Caco-2 (cell line): ENCODE results near the gene PRKCQ. TPM values are rescaled to one million over a fixed set of nuclear protein-coding genes. Genes with fewer than 3 reads are reported as not detected.

Experiments
- BruUV-seq: library from RNA; stranded (reverse); fragments of 400-500 nt; replicated peaks from 2 replicates; lab custom pipeline; 2021; lab: Mats Ljungman, UMichigan
- CTCF ChIA-PET: fragments of 300-600 bp; sonication (Branson Sonifier 250); formaldehyde crosslinking; loops from one replicate; lab custom pipeline; 2022; ENCODE audit warnings: antibody characterized with exemption; lab: Charles Lee
- POLR2A ChIA-PET: fragments of 300-600 bp; sonication (Branson Sonifier 250); formaldehyde crosslinking; loops from one replicate; lab custom pipeline; 2022; ENCODE audit warnings: antibody characterized with exemption; lab: Charles Lee
- DNase-seq, 2 experiments: peaks; one replicate each; pipeline versions ENCODE4 v3.0.0 to v3.0.0-alpha.2; 2020 to 2022
- H3K27me3 ChIP-seq: replicated peaks from 2 replicates; pipeline ENCODE4 v1.6.0; 2011; ENCODE audit warnings: low read length; ENCODE audit not compliant: control insufficient read depth, insufficient read depth
- H3K36me3 ChIP-seq: 2 replicates; pipeline ENCODE4 v1.5.1; 2011; ENCODE audit warnings: low read length; ENCODE audit not compliant: control insufficient read depth, insufficient read depth
- H3K4me1 ChIP-seq: fragments of 250-450 bp; sonication (Bioruptor Pico); 2 replicates; pipeline ENCODE4 v1.5.1; 2020; ENCODE audit warnings: mild to moderate bottlenecking
- H3K4me3 ChIP-seq: 2 replicates; pipeline ENCODE4 v1.5.1; 2011; ENCODE audit warnings: low read depth, mild to moderate bottlenecking, control low read depth, low read length
- H3K9me3 ChIP-seq: fragments of 250-450 bp; sonication (Bioruptor Pico); 2 replicates; pipeline ENCODE4 v1.5.1; 2020; ENCODE audit warnings: mild to moderate bottlenecking, moderate library complexity
- H3K27ac Mint-ChIP-seq: one replicate; pipeline ENCODE4 v1.8.0; 2022; ENCODE audit warnings: mixed read lengths; ENCODE audit not compliant: unreplicated experiment
- H3K27me3 Mint-ChIP-seq: one replicate; pipeline ENCODE4 v1.8.0; 2022; ENCODE audit warnings: mixed read lengths; ENCODE audit not compliant: insufficient read depth, unreplicated experiment
- H3K36me3 Mint-ChIP-seq: one replicate; pipeline ENCODE4 v1.8.0; 2022; ENCODE audit warnings: mild to moderate bottlenecking, mixed read lengths; ENCODE audit not compliant: insufficient read depth, unreplicated experiment
- H3K4me1 Mint-ChIP-seq: one replicate; pipeline ENCODE4 v1.8.0; 2022; ENCODE audit warnings: low read depth, mixed read lengths; ENCODE audit not compliant: unreplicated experiment
- H3K4me3 Mint-ChIP-seq: one replicate; pipeline ENCODE4 v1.8.0; 2022; ENCODE audit warnings: mild to moderate bottlenecking, moderate library complexity, mixed read lengths; ENCODE audit not compliant: unreplicated experiment
- H3K9me3 Mint-ChIP-seq: one replicate; pipeline ENCODE4 v1.8.0; 2022; ENCODE audit warnings: mixed read lengths; ENCODE audit not compliant: unreplicated experiment
- intact Hi-C: fragments of 100-400 bp; cut with micrococcal nuclease; formaldehyde crosslinking; loops from one replicate; pipeline ENCODE4 v1.10.0; 2022; ENCODE audit not compliant: unreplicated experiment
- total RNA-seq: library from RNA; stranded (reverse); gene quantifications from 2 replicates; pipeline ENCODE4 v1.2.3, GENCODE V29; 2022
- TF ChIP-seq, protein P1 (sequence below), 2 experiments: fragments of 200-600 bp in 1 of 2; IDR thresholded peaks; 1 replicate in 1 of 2; 2 replicates in 1 of 2; pipeline versions ENCODE4 v1.5.1 to v1.8.0; 2011 to 2022; ENCODE audit warnings: antibody characterized with exemption in 1 of 2, control low read depth in 1 of 2, inconsistent platforms in 1 of 2, low read depth in 1 of 2, low read length in 1 of 2, mild to moderate bottlenecking in 1 of 2, moderate library complexity in 1 of 2; ENCODE audit not compliant: insufficient read depth in 1 of 2, severe bottlenecking in 1 of 2, unreplicated experiment in 1 of 2

PRKCQ gene
- total RNA-seq, 1 experiment from 2014 or later: 2.4 TPM

DNA sequence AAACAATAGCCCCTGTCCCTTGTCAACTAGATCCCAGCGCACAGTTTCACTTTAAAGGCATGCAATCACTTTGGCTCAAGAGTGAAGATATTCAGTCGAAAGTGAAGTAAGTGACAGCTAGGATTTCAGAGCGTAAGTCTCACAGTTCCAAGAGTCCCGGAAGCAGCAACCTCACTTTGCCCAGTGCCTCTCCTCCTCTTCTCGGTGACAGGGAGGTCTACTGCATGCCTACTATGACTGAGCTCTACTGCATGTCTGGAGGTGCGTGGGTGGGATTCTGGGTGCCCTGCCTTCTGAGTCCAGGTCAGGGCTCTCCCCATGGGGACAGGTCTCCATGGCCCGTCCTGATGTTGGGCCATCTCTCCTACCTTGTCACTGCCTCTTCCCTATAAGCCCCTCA is 17.0 kb downstream of the PRKCQ start:
- ChIA-PET POLR2A (no interaction called here), CTCF (no interaction called here)
- Mint-ChIP-seq H3K27me3 (peaks cover 7% of the 10 kb centered on the region), H3K4me1 (no peaks in the 10 kb centered on the region), H3K27ac (no peak overlapping the region), H3K9me3 (no peaks in the 10 kb centered on the region), H3K36me3 (no peaks in the 10 kb centered on the region), H3K4me3 (no peak overlapping the region)
- Histone ChIP-seq H3K27me3 (no peaks in the 10 kb centered on the region; the same call in 1 of the 2 replicates), H3K9me3 (no peaks in the 10 kb centered on the region), H3K4me1 (no peaks in the 10 kb centered on the region), H3K36me3 (no peaks in the 10 kb centered on the region), H3K4me3 (no peak overlapping the region)
- TF ChIP-seq, protein P1, sequence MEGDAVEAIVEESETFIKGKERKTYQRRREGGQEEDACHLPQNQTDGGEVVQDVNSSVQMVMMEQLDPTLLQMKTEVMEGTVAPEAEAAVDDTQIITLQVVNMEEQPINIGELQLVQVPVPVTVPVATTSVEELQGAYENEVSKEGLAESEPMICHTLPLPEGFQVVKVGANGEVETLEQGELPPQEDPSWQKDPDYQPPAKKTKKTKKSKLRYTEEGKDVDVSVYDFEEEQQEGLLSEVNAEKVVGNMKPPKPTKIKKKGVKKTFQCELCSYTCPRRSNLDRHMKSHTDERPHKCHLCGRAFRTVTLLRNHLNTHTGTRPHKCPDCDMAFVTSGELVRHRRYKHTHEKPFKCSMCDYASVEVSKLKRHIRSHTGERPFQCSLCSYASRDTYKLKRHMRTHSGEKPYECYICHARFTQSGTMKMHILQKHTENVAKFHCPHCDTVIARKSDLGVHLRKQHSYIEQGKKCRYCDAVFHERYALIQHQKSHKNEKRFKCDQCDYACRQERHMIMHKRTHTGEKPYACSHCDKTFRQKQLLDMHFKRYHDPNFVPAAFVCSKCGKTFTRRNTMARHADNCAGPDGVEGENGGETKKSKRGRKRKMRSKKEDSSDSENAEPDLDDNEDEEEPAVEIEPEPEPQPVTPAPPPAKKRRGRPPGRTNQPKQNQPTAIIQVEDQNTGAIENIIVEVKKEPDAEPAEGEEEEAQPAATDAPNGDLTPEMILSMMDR (IDR thresholded peaks at IDR 0.05; ENCODE audit: insufficient read depth in 1 of 2, low read depth in 1 of 2, low read length in 1 of 2, severe bottlenecking in 1 of 2, unreplicated experiment in 1 of 2): no peak
- no TSS peak for BruUV-seq
- intact Hi-C loops: no loop called here
- DNase-seq: no peak

GRCh38 chr10:6562221-6562620 is 17.9 kb downstream of the PRKCQ start:
- peaks cover 14% of the 10 kb centered on the region for H3K27me3 Mint-ChIP-seq
- H3K27ac Mint-ChIP-seq: no peak overlapping the region
- no peak for DNase-seq
- TF ChIP-seq, protein P1 (IDR thresholded peaks at IDR 0.05; ENCODE audit: insufficient read depth in 1 of 2, low read depth in 1 of 2, low read length in 1 of 2, severe bottlenecking in 1 of 2, unreplicated experiment in 1 of 2): no peak
- no peaks in the 10 kb centered on the region for H3K4me1 Mint-ChIP-seq
- ChIA-PET CTCF (no interaction called here), POLR2A (no interaction called here)
- Histone ChIP-seq H3K4me1 (no peaks in the 10 kb centered on the region), H3K27me3 (no peaks in the 10 kb centered on the region; the same call in 1 of the 2 replicates), H3K36me3 (no peaks in the 10 kb centered on the region), H3K9me3 (no peaks in the 10 kb centered on the region), H3K4me3 (no peak overlapping the region)
- no peak overlapping the region for H3K4me3 Mint-ChIP-seq
- H3K9me3 Mint-ChIP-seq: no peaks in the 10 kb centered on the region
- no peaks in the 10 kb centered on the region for H3K36me3 Mint-ChIP-seq
- intact Hi-C loops: no loop called here
- BruUV-seq: no TSS peak

DNA sequence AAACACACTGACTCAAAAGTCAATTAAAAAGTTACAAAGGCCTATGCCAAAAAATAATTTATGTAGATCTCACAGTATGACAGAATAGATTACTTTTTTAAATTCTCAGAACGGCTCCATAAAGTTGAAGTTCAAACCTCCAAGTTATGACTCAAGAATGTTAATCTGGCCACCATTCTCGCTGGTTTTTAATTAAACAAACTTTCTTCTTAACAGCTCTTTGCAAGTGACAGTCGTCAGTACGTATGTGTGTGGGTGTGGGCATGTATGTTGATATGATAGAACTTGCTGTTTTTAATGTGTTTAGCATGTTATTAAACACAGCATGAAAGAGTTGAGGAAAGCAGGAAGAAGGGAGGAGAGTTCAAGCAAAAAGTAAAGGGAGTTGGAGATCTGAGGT is 18.5 kb downstream of the PRKCQ start:
- CTCF ChIA-PET: interaction anchor here (0.6 kb wide), 1 partner anchor 86 kb away, joined by 4 read pairs; no protein-coding TSS in a partner anchor
- H3K4me3 ChIP-seq: no peak overlapping the region
- H3K9me3 ChIP-seq: no peaks in the 10 kb centered on the region
- BruUV-seq: no TSS peak
- no peaks in the 10 kb centered on the region for H3K27me3 ChIP-seq
- Mint-ChIP-seq H3K4me3 (no peak overlapping the region), H3K9me3 (no peaks in the 10 kb centered on the region), H3K27me3 (peaks cover 18% of the 10 kb centered on the region), H3K36me3 (no peaks in the 10 kb centered on the region), H3K4me1 (no peaks in the 10 kb centered on the region), H3K27ac (no peak overlapping the region)
- POLR2A ChIA-PET: no interaction called here
- intact Hi-C loops: no loop called here
- no peaks in the 10 kb centered on the region for H3K36me3 ChIP-seq
- TF ChIP-seq, protein P1 (IDR thresholded peaks at IDR 0.05; ENCODE audit: insufficient read depth in 1 of 2, low read depth in 1 of 2, low read length in 1 of 2, severe bottlenecking in 1 of 2, unreplicated experiment in 1 of 2): no peak
- DNase-seq: no peak
- H3K4me1 ChIP-seq: no peaks in the 10 kb centered on the region
